ENCODE measurements around the gene LYZL4. TPM values are rescaled to one million over a fixed set of nuclear protein-coding genes. Genes with fewer than 3 reads are reported as not detected.

Gene LYZL4
- total and polyA plus RNA-seq, 11 donors, result not detected

DNA sequence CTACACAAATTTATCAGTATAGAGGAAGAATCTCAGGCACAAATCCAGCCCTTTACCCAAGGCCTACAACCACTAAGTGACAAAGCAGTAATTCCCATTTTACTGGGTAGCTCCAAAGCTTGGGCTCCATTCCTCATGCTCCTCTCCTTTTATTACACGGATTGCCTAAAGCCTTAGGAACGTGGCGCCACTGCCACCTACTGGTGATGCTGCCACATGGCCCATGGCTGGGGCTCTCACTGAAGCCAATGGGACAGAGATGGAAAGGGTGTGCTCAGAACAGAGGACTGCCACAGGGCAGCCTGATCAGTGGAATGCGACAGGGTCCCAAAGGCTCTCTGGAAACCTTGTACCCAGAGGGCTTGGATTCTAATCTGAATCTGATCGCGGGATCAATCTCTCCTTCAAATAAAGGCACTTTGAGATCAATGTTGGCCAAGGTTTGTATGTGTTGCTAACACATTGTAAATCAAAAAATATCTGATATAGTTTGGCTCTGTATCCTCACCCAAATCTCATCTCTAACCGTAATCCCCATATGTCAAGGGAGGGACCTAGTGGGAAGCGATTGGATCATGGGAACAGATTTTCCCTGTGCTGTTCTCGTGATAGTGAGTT, 33.5 kb upstream of the LYZL4 start:
- intact Hi-C loops (cut with DNase I), result loop anchor here (1.0 to 10.0 kb wide), 16 partner anchors 103 to 552 kb away; no protein-coding TSS in a partner anchor
- ATAC-seq, result peak; percentile 86 to 97 (median 95)
- H3K27me3 ChIP-seq, result peaks cover 0 to 5% (median 2%) of the 10 kb centered on the region in 9 donors
- DNase-seq, result peak; percentile 74 to 90 (median 82)
- no peak overlapping the region for H3K4me3 ChIP-seq
- H3K36me3 ChIP-seq, result no peaks in the 10 kb centered on the region
- no peaks in the 10 kb centered on the region for H3K9me3 ChIP-seq
- TF ChIP-seq POLR2A (IDR thresholded peaks at IDR 0.05), result no peak
- TF ChIP-seq, protein P1, sequence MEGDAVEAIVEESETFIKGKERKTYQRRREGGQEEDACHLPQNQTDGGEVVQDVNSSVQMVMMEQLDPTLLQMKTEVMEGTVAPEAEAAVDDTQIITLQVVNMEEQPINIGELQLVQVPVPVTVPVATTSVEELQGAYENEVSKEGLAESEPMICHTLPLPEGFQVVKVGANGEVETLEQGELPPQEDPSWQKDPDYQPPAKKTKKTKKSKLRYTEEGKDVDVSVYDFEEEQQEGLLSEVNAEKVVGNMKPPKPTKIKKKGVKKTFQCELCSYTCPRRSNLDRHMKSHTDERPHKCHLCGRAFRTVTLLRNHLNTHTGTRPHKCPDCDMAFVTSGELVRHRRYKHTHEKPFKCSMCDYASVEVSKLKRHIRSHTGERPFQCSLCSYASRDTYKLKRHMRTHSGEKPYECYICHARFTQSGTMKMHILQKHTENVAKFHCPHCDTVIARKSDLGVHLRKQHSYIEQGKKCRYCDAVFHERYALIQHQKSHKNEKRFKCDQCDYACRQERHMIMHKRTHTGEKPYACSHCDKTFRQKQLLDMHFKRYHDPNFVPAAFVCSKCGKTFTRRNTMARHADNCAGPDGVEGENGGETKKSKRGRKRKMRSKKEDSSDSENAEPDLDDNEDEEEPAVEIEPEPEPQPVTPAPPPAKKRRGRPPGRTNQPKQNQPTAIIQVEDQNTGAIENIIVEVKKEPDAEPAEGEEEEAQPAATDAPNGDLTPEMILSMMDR (IDR thresholded peaks at IDR 0.05), result peak; percentile 92 to 99 (median 96)
- no peaks in the 10 kb centered on the region for H3K4me1 ChIP-seq
- 22 to 37% (median 27%) methylated on average over 7 to 9 of the region's 9 CpGs for WGBS, 4 donors
- H3K27ac ChIP-seq, result no peak overlapping the region

DNA sequence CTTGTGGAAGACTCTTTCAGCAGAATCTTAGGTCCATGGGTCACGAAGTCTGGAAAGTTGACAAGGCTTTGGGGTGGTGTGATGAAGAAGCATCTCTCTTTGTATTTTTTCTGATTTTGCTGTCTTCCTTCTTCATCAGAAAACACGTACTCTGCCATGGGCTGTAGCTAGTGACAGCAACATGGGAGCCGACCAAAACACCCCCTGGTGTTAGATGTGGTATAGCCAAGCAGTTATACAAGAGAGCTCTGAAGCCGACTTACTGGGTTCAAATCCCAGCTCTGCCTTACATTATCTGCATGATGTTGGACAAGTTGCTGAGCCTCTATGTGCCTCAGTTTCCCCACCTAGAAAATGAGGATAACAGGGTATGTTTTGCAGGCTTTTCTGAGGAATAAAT, 32.9 kb upstream of the LYZL4 start:
- ATAC-seq, result no peak
- H3K4me3 ChIP-seq, result no peak overlapping the region
- no peaks in the 10 kb centered on the region for H3K9me3 ChIP-seq
- WGBS, 4 donors, result 62 to 84% (median 79%) methylated on average over 4 of the region's 4 CpGs
- no peaks in the 10 kb centered on the region for H3K36me3 ChIP-seq
- H3K27me3 ChIP-seq, result peaks cover 0 to 5% (median 2%) of the 10 kb centered on the region in 9 donors
- intact Hi-C loops (cut with DNase I), result loop anchor here (1.0 to 10.0 kb wide), 13 partner anchors 104 to 551 kb away; no protein-coding TSS in a partner anchor
- H3K27ac ChIP-seq, result no peak overlapping the region
- no peak for TF ChIP-seq POLR2A (IDR thresholded peaks at IDR 0.05)
- TF ChIP-seq, protein P1 (IDR thresholded peaks at IDR 0.05), result no peak
- DNase-seq, result no peak
- no peaks in the 10 kb centered on the region for H3K4me1 ChIP-seq

DNA sequence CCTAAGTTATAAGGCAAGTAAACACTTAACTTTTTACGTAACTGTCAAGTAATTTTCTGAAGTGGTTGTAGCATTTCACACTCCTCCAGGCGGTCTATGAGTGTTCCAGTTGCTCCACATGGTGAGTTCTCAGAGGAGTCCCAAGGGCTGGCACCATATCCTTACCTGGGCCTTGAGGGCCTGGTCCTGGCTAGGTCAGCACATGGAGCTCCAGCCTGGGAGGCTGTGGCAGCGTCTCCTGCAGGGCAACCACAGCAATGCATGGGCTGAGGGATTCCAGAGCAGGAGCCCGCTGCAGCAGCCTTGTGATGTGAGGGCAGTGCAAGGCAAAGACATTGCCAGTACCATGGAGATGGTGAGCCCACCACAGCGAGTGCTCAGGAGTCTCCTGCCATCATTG, 32.2 kb upstream of the LYZL4 start:
- Histone ChIP-seq H3K9me3 (no peaks in the 10 kb centered on the region), H3K27me3 (peaks cover 0 to 5% (median 2%) of the 10 kb centered on the region in 9 donors), H3K4me3 (no peak overlapping the region), H3K27ac (no peak overlapping the region), H3K4me1 (no peaks in the 10 kb centered on the region), H3K36me3 (no peaks in the 10 kb centered on the region)
- DNase-seq, result no peak
- TF ChIP-seq, protein P1 (IDR thresholded peaks at IDR 0.05), result no peak
- no peak for TF ChIP-seq POLR2A (IDR thresholded peaks at IDR 0.05)
- WGBS, 4 donors, result 83 to 89% (median 88%) methylated on average over 5 of the region's 5 CpGs
- intact Hi-C loops (cut with DNase I), result loop anchor here (1.0 to 10.0 kb wide), 13 partner anchors 105 to 550 kb away; no protein-coding TSS in a partner anchor
- ATAC-seq, result no peak

DNA sequence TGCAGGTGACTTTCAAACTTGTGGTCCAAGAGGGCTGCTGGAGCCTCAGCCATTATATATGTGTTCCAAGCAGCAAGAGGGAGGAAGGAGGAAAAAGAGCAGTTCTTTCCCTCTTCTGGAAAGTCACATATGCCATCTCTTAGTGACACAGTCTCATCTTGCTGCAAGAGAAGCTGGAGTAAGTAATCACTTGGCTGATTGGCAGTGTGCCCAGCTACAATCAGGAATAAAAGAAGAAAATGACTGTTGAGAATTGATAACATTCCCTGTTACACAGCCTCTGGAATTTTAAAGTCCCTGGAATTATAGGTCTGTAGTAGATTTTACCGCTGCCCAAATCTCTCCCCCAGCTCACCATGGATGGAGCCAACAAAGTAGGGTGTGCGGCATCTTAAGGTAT, 31.4 kb upstream of the LYZL4 start:
- H3K27ac ChIP-seq, result no peak overlapping the region
- WGBS, 4 donors, result 70 to 83% (median 72%) methylated on average over 2 of the region's 2 CpGs
- no peaks in the 10 kb centered on the region for H3K36me3 ChIP-seq
- no peak for TF ChIP-seq POLR2A (IDR thresholded peaks at IDR 0.05)
- TF ChIP-seq, protein P1 (IDR thresholded peaks at IDR 0.05), result no peak
- DNase-seq (no peak), ATAC-seq (no peak)
- H3K27me3 ChIP-seq, result peaks cover 0 to 7% (median 2%) of the 10 kb centered on the region in 9 donors
- H3K4me1 ChIP-seq, result no peaks in the 10 kb centered on the region
- intact Hi-C loops (cut with DNase I), result loop anchor here (2.0 to 10.0 kb wide), 13 partner anchors 106 to 549 kb away; no protein-coding TSS in a partner anchor
- no peaks in the 10 kb centered on the region for H3K9me3 ChIP-seq
- H3K4me3 ChIP-seq, result no peak overlapping the region

All from heart left ventricle (tissue), 16 donors.